SK-N-SH (cell line): ENCODE results near the gene SCAPER. TPM values are rescaled to one million over a fixed set of nuclear protein-coding genes. Genes with fewer than 3 reads are reported as not detected.

Source experiments
- CTCF ChIA-PET: fragments of 300-600, 350-600 bp; formaldehyde crosslinking; extraction: SDS; loops from one replicate; lab custom pipeline; 2021; lab: Yijun Ruan, JAX
- POLR2A ChIA-PET: fragments of 350-600 bp; sonication (Branson Sonifier 250); formaldehyde crosslinking; extraction: SDS; loops from one replicate; lab custom pipeline; 2020; ENCODE audit warnings: antibody characterized with exemption, inconsistent platforms; lab: Yijun Ruan, JAX
- DNase-seq: peaks from one replicate; pipeline ENCODE4 v3.0.0; 2012
- H2AFZ ChIP-seq: fragments of 200-600 bp; sonication (generic); 2 replicates; pipeline ENCODE4 v1.8.1; 2016; ENCODE audit warnings: antibody characterized with exemption, mild to moderate bottlenecking, low read depth
- H3F3A ChIP-seq: fragments of 200-600 bp; sonication (generic); replicated peaks from 2 replicates; pipeline ENCODE3; 2016; ENCODE audit warnings: antibody characterized with exemption, mild to moderate bottlenecking; ENCODE audit not compliant: insufficient read depth
- H3K27ac ChIP-seq, 2 experiments: fragments of 200-500 bp in 1 of 2; fragments of 200-600 bp in 1 of 2; sonication (Bioruptor generic) in 1 of 2; sonication (generic), shearing (Covaris generic) in 1 of 2; 2 replicates each; pipeline versions ENCODE4 v1.5.1 to v1.6.1; 2014 to 2016; ENCODE audit warnings: low read depth in 2 of 2, inconsistent platforms in 1 of 2, low read length in 1 of 2, mild to moderate bottlenecking in 1 of 2, mixed read lengths in 1 of 2
- H3K27me3 ChIP-seq: fragments of 200-600 bp; sonication (generic), shearing (Covaris generic); 2 replicates; pipeline ENCODE4 v1.6.1; 2016; ENCODE audit warnings: mixed run types; ENCODE audit not compliant: insufficient read depth
- H3K36me3 ChIP-seq, 2 experiments: fragments of 200-500 bp in 1 of 2; fragments of 200-600 bp in 1 of 2; sonication (Bioruptor generic) in 1 of 2; sonication (generic) in 1 of 2; replicated peaks in 1 of 2; 2 replicates each; pipeline versions ENCODE3 to v1.5.1; 2014 to 2016; ENCODE audit warnings: low read length in 1 of 2, mild to moderate bottlenecking in 1 of 2; ENCODE audit not compliant: insufficient read depth in 2 of 2, control insufficient read depth in 1 of 2
- H3K4me1 ChIP-seq, 2 experiments: fragments of 200-500 bp in 1 of 2; fragments of 200-600 bp in 1 of 2; sonication (Bioruptor generic) in 1 of 2; sonication (generic), shearing (Covaris generic) in 1 of 2; 2 replicates each; pipeline versions ENCODE4 v1.5.1 to v1.6.1; 2014 to 2016; ENCODE audit warnings: low read depth in 1 of 2, low read length in 1 of 2, mixed run types in 1 of 2; ENCODE audit not compliant: insufficient read depth in 2 of 2, control insufficient read depth in 1 of 2
- H3K4me2 ChIP-seq: fragments of 200-600 bp; sonication (generic), shearing (Covaris generic); 2 replicates; pipeline ENCODE4 v1.6.1; 2017; ENCODE audit warnings: mixed run types
- H3K4me3 ChIP-seq, 2 experiments: fragments of 200-500 bp in 1 of 2; fragments of 200-600 bp in 1 of 2; sonication (Bioruptor generic) in 1 of 2; sonication (generic), shearing (Covaris generic) in 1 of 2; 2 replicates each; pipeline versions ENCODE4 v1.5.1 to v1.8.1; 2014 to 2016; ENCODE audit warnings: low read depth in 2 of 2, inconsistent platforms in 1 of 2, low read length in 1 of 2, mild to moderate bottlenecking in 1 of 2, mixed read lengths in 1 of 2, moderate library complexity in 1 of 2
- H3K79me2 ChIP-seq: fragments of 200-600 bp; sonication (generic); 2 replicates; pipeline ENCODE4 v1.8.1; 2017; ENCODE audit warnings: mild to moderate bottlenecking; ENCODE audit not compliant: insufficient read depth
- H3K9ac ChIP-seq: fragments of 200-600 bp; sonication (generic); 2 replicates; pipeline ENCODE4 v1.6.1; 2017; ENCODE audit warnings: mixed run types
- H3K9me2 ChIP-seq: fragments of 200-600 bp; sonication (generic); 2 replicates; pipeline ENCODE4 v1.6.1; 2017; ENCODE audit warnings: mixed run types
- H3K9me3 ChIP-seq: fragments of 200-600 bp; sonication (generic); 2 replicates; pipeline ENCODE4 v1.6.1; 2017; ENCODE audit warnings: mixed run types, mild to moderate bottlenecking, moderate library complexity
- H4K20me1 ChIP-seq: fragments of 200-600 bp; sonication (generic); 2 replicates; pipeline ENCODE4 v1.6.1; 2017; ENCODE audit warnings: mild to moderate bottlenecking, mixed run types; ENCODE audit not compliant: insufficient read depth
- GABPA ChIP-seq: IDR thresholded peaks from 2 replicates; pipeline ENCODE4 v1.4.0; 2012; ENCODE audit warnings: low read depth, mild to moderate bottlenecking
- JUND ChIP-seq: IDR thresholded peaks from 2 replicates; pipeline ENCODE4 v1.4.0; 2012
- MAX ChIP-seq: IDR thresholded peaks from 2 replicates; pipeline ENCODE4 v1.4.0; 2012; ENCODE audit warnings: low read depth
- MXI1 ChIP-seq: IDR thresholded peaks from 2 replicates; pipeline ENCODE4 v1.6.1; 2012; ENCODE audit warnings: mild to moderate bottlenecking, low read depth, low read length, improper control_type of control experiment
- NRF1 ChIP-seq: IDR thresholded peaks from 2 replicates; pipeline ENCODE4 v1.6.1; 2012; ENCODE audit warnings: low read depth, mild to moderate bottlenecking, low read length
- POLR2AphosphoS5 ChIP-seq: IDR thresholded peaks from 2 replicates; pipeline ENCODE4 v1.6.1; 2012; ENCODE audit warnings: low read depth, low read length
- REST ChIP-seq: IDR thresholded peaks from 2 replicates; pipeline ENCODE4 v1.6.1; 2012; ENCODE audit warnings: mild to moderate bottlenecking, low read depth, low read length, moderate library complexity
- RFX5 ChIP-seq: IDR thresholded peaks from 2 replicates; pipeline ENCODE4 v1.6.1; 2012; ENCODE audit warnings: mild to moderate bottlenecking, improper control_type of control experiment, low read length
- SIN3A ChIP-seq: IDR thresholded peaks from 2 replicates; pipeline ENCODE4 v1.6.1; 2012; ENCODE audit warnings: low read depth, mild to moderate bottlenecking, low read length, moderate library complexity, borderline replicate concordance
- TAF1 ChIP-seq: IDR thresholded peaks from 2 replicates; pipeline ENCODE4 v1.6.1; 2012; ENCODE audit warnings: low read depth, mild to moderate bottlenecking, low read length, moderate library complexity, borderline replicate concordance
- TCF12 ChIP-seq: IDR thresholded peaks from 2 replicates; pipeline ENCODE4 v1.4.0; 2012
- TEAD4 ChIP-seq: IDR thresholded peaks from 2 replicates; pipeline ENCODE4 v1.4.0; 2012; ENCODE audit warnings: mild to moderate bottlenecking, borderline replicate concordance; ENCODE audit not compliant: insufficient read depth
- USF1 ChIP-seq: IDR thresholded peaks from 2 replicates; pipeline ENCODE4 v1.4.0; 2012; ENCODE audit warnings: low read depth, borderline replicate concordance
- WGBS: methylation state at CpG from one replicate; pipeline ENCODE4 v1.1.6; 2017; ENCODE audit warnings: low lambda C conversion rate; 5-methylcytosine and 5-hydroxymethylcytosine counted together
- polyA plus RNA-seq, 3 experiments: library from polyadenylated mRNA; depleted of rRNA; stranded (reverse); fragments of >200 nt; gene quantifications; 2 replicates each; pipeline ENCODE4 v1.2.3, GENCODE V29; 2012

Gene SCAPER
- polyA plus RNA-seq, 1 of the 3 experiments (the other 2 are of a cell fraction) = 1.8 TPM

- TF ChIP-seq SIN3A (peak; percentile 69; the same call in 1 of the 2 replicates), MXI1 (0 out of 2 replicates have a peak, but pooled peaks have one; percentile 33), MAX (peak; percentile 79), JUND (no peak), REST (0 out of 2 replicates have a peak, but pooled peaks have one; percentile 54), GABPA (no peak), TEAD4 (no peak), TAF1 (peak; percentile 70), RFX5 (peak; percentile 68; the same call in 1 of the 2 replicates), POLR2AphosphoS5 (peak; percentile 99), TCF12 (peak; percentile 29; the same call in 1 of the 2 replicates), NRF1 (no peak), USF1 (no peak)
- Histone ChIP-seq H3K27me3 (no peaks in the 10 kb centered on the region), H3F3A (peaks cover 8% of the 10 kb centered on the region), H3K9me3 (no peaks in the 10 kb centered on the region), H2AFZ (peak within 1 kb of the TSS; percentile 89), H3K9ac (peak within 1 kb of the TSS; percentile 91), H3K4me1 (peaks cover 4 to 26% of the 10 kb centered on the region in 2 experiments; a peak in 2 of 4 replicates), H3K36me3 (peaks cover 0 to 9% of the 10 kb centered on the region in 2 experiments), H3K27ac (peak within 1 kb of the TSS; percentile 95 to 99), H4K20me1 (0 out of 2 replicates have a peak, but pooled peaks cover 4% of the 10 kb centered on the region), H3K79me2 (peaks cover 22% of the 10 kb centered on the region), H3K4me3 (peak within 1 kb of the TSS; percentile 54 to 74), H3K4me2 (peak within 1 kb of the TSS; percentile 91), H3K9me2 (no peaks in the 10 kb centered on the region)
- ChIA-PET CTCF (interaction anchor here (0.5 to 4.5 kb wide), 7 partner anchors 101 to 1276 kb away, joined by 3 to 29 read pairs (median 4); no protein-coding TSS in a partner anchor), POLR2A (interaction anchor here (0.6 to 1.6 kb wide), 9 partner anchors 23 to 528 kb away, joined by 3 to 12 read pairs (median 4); partner anchors contain the start of gene ETFA)
- peak; percentile 99 for DNase-seq
- under 1% methylated on average over 40 of the region's 40 CpGs for WGBS
Observed at GRCh38 chr15:76336254-76337058, 568.7 kb downstream of the SCAPER start, which contains the start of gene ISL2. ISL2 (plus strand) TSS chr15:76336773; CDS start chr15:76336884, 111 bp downstream.
